ENCODE results near the gene FAM186B. TPM values are rescaled to one million over a fixed set of nuclear protein-coding genes. Genes with fewer than 3 reads are reported as not detected.

Gene FAM186B
- total and polyA plus RNA-seq, 2 of the 13 experiments (the other 11 are each of a cell fraction or from before 2014, with no cell fraction given), result 0.07 to 0.20 TPM

GRCh38 chr12:49622501-49623141 is 17.2 kb upstream of the FAM186B start (continued):
- TF ChIP-seq PRMT3 (CRISPR knock-in tag; IDR thresholded peaks at IDR 0.05; ENCODE audit: borderline replicate concordance, low read depth), result no peak
- TF ChIP-seq CREBL2 (CRISPR knock-in tag; IDR thresholded peaks at IDR 0.05; ENCODE audit: borderline replicate concordance), result no peak
- no peak for TF ChIP-seq USF2 (IDR thresholded peaks at IDR 0.05; ENCODE audit: low read depth, low read length)
- TF ChIP-seq USF2 (CRISPR knock-in tag; IDR thresholded peaks at IDR 0.05; ENCODE audit: borderline replicate concordance), result no peak
- TF ChIP-seq ZNF567 (CRISPR knock-in tag; IDR thresholded peaks at IDR 0.05; ENCODE audit: borderline replicate concordance), result no peak
- TF ChIP-seq ZNF780A (CRISPR knock-in tag; IDR thresholded peaks at IDR 0.05), result 0 out of 2 replicates have a peak, but pooled peaks have one; percentile 29
- no peak for TF ChIP-seq HNRNPL (IDR thresholded peaks at IDR 0.05; ENCODE audit: low read depth, low read length)
- TF ChIP-seq ZNF432 (CRISPR knock-in tag; IDR thresholded peaks at IDR 0.05; ENCODE audit: borderline replicate concordance), result no peak
- TF ChIP-seq ZBTB10 (CRISPR knock-in tag; IDR thresholded peaks at IDR 0.05; ENCODE audit: borderline replicate concordance), result no peak
- TF ChIP-seq CCAR2 (optimal IDR thresholded peaks at IDR 0.05; ENCODE audit: low read depth, low read length), result no peak
- TF ChIP-seq ATF4 (CRISPR knock-in tag; IDR thresholded peaks at IDR 0.05), result 0 out of 4 replicates have a peak, but pooled peaks of 1 of the 2 experiments have one; percentile 52
- no peak for TF ChIP-seq ZC3H4 (CRISPR knock-in tag; IDR thresholded peaks at IDR 0.05; ENCODE audit: borderline replicate concordance)
- TF ChIP-seq TP53 (CRISPR knock-in tag; conservative IDR thresholded peaks at IDR 0.05), result 0 out of 2 replicates have a peak, but pooled peaks have one; percentile 31
- TF ChIP-seq ZNF256 (CRISPR knock-in tag; conservative IDR thresholded peaks at IDR 0.05), result no peak
- TF ChIP-seq ZNF614 (CRISPR knock-in tag; IDR thresholded peaks at IDR 0.05; ENCODE audit: borderline replicate concordance), result no peak
- TF ChIP-seq NFE2L2 (IDR thresholded peaks at IDR 0.05; ENCODE audit: low read length), result no peak
- peak; percentile 45; the same call in 1 of the 2 replicates for TF ChIP-seq PHF8 (CRISPR knock-in tag; IDR thresholded peaks at IDR 0.05)
